ENCODE results near the gene PRAME. TPM values are rescaled to one million over a fixed set of nuclear protein-coding genes. Genes with fewer than 3 reads are reported as not detected.
A peak's percentile ranks its signal among the peaks of the same experiment; 100 is the strongest.

Gene PRAME
- total and polyA plus RNA-seq, 10 of the 15 experiments (the other 5 are each of a cell fraction or from before 2014, with no cell fraction given), result 0.40 to 2.5 (median 0.65) TPM

DNA sequence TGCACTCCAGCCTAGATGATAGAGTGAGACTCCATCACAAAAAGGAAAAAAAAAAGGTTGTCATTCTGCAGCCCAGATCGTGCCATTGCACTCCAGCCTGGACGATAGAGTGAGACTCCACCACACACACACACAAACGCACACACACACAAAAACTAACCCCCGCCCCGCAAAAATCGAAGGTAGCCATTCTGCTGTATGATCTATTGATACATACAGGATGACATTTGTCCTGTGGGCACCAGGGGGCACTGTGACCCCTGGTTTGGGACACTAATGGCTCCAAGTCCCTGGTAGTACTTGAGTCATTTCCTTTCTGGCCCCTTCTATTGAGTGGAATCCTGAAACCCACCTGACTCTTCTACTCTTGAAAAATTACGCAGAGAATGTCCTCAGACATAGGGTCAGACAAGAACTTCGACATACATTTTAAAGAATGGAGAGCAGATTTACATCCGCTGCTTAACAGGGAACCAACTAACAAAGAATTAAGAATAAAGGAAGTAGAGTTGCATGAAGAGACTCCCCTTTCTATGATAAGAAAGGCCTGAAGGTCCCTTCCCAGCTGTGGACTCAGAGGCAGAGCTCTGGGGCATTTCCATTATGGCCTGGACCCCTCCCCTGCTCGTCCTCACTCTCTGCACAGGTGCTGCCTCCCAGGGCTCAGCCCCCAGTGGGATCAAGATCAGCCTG lies 35.0 kb upstream of the PRAME start:
- H3K9me3 ChIP-seq (replicated peaks; ENCODE audit: control insufficient read depth, insufficient read depth, low read length), result no peaks in the 10 kb centered on the region
- POLR2A ChIA-PET, result no interaction called here
- H3K27ac ChIP-seq (ENCODE audit: control insufficient read depth, insufficient read depth), result no peak overlapping the region
- no peak overlapping the region for H3K9ac ChIP-seq (ENCODE audit: control insufficient read depth, insufficient read depth, low read length)
- no peaks in the 10 kb centered on the region for H3K79me2 ChIP-seq (ENCODE audit: control insufficient read depth, insufficient read depth, low read length)
- SMC1A ChIA-PET (ENCODE audit: uncharacterized antibody, unreplicated experiment), result no interaction called here
- BruUV-seq (replicated peaks), result no TSS peak
- H2AFZ ChIP-seq (ENCODE audit: control insufficient read depth, low read depth, low read length), result no peak overlapping the region
- intact Hi-C loops (cut with micrococcal nuclease; ENCODE audit: unreplicated experiment) (loop anchor here (2.0 to 5.0 kb wide), 2 partner anchors 93 to 153 kb away; no protein-coding TSS in a partner anchor), in situ Hi-C loops (cut with MboI) (loop anchor here (5.0 kb wide), 1 partner anchor 93 kb away; no protein-coding TSS in a partner anchor)
- peak; percentile 91 for ATAC-seq
- 24% methylated on average over 10 of the region's 10 CpGs for WGBS (ENCODE audit: insufficient coverage, insufficient replicate concordance, low lambda C conversion rate, missing lambda C conversion rate)
- H3K4me3 ChIP-seq, result no peak overlapping the region
- RAD21 ChIA-PET (ENCODE audit: unreplicated experiment), result no interaction called here
- H3K4me1 ChIP-seq (ENCODE audit: control insufficient read depth, insufficient read depth, low read length), result no peaks in the 10 kb centered on the region
- H3K27me3 ChIP-seq (replicated peaks in 1 of 2; ENCODE audit: control insufficient read depth in 2 of 2, insufficient read depth in 2 of 2, low read length in 1 of 2), result no peaks in the 10 kb centered on the region
- DNase-seq (ENCODE audit: low read depth, low spot score), result no peak
- CTCF ChIA-PET, result interaction anchor here (0.6 to 2.0 kb wide), 6 partner anchors 11 to 152 kb away, joined by 3 to 5 read pairs (median 4); no protein-coding TSS in a partner anchor
- H4K20me1 ChIP-seq (ENCODE audit: control insufficient read depth, insufficient read depth), result no peaks in the 10 kb centered on the region
- no peaks in the 10 kb centered on the region for H3K36me3 ChIP-seq (ENCODE audit: control insufficient read depth in 2 of 2, insufficient read depth in 2 of 2, low read length in 1 of 2)
- TF ChIP-seq IRF4 (IDR thresholded peaks at IDR 0.05; ENCODE audit: low read depth, low read length) (0 out of 2 replicates have a peak, but pooled peaks have one; percentile 19), ZNF622 (IDR thresholded peaks at IDR 0.05) (no peak), RBBP5 (conservative IDR thresholded peaks at IDR 0.05) (no peak), RAD21 (IDR thresholded peaks at IDR 0.05; ENCODE audit: insufficient read depth, low read depth, low read length) (peak; percentile 76), SMC3 (IDR thresholded peaks at IDR 0.05; ENCODE audit: borderline replicate concordance, low read length) (peak; percentile 71), HDAC2 (IDR thresholded peaks at IDR 0.05) (no peak), YY1 (IDR thresholded peaks at IDR 0.05; ENCODE audit: low read depth, low read length) (peak; percentile 80)
- TF ChIP-seq, protein P1, sequence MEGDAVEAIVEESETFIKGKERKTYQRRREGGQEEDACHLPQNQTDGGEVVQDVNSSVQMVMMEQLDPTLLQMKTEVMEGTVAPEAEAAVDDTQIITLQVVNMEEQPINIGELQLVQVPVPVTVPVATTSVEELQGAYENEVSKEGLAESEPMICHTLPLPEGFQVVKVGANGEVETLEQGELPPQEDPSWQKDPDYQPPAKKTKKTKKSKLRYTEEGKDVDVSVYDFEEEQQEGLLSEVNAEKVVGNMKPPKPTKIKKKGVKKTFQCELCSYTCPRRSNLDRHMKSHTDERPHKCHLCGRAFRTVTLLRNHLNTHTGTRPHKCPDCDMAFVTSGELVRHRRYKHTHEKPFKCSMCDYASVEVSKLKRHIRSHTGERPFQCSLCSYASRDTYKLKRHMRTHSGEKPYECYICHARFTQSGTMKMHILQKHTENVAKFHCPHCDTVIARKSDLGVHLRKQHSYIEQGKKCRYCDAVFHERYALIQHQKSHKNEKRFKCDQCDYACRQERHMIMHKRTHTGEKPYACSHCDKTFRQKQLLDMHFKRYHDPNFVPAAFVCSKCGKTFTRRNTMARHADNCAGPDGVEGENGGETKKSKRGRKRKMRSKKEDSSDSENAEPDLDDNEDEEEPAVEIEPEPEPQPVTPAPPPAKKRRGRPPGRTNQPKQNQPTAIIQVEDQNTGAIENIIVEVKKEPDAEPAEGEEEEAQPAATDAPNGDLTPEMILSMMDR (IDR thresholded peaks at IDR 0.05 in 2 of 3, conservative IDR thresholded peaks at IDR 0.05 in 1 of 3; ENCODE audit: control insufficient read depth in 2 of 3, extremely low read depth in 1 of 3, insufficient read depth in 1 of 3, low read depth in 3 of 3, low read length in 3 of 3), result peak; percentile 59 to 75 (median 65)
- no peak overlapping the region for H3K4me2 ChIP-seq (ENCODE audit: control insufficient read depth, insufficient read depth)
- peak; percentile 94 for FAIRE-seq

All from GM12878 (cell line).